Mesenchymal stem cell (in vitro differentiated cells and primary cell): Measurements from ENCODE around the gene PLCG2.
"Not testable (repeated sequence)": the region's sequence is repeated elsewhere in the genome, so short reads cannot be mapped to it uniquely, and the experiment has no call there.

Experiments
- DNase-seq: peaks from one replicate; pipeline ENCODE4 v3.0.0-alpha.2; 2013
- H2AFZ ChIP-seq: one replicate; pipeline ENCODE4 v1.6.1; 2013; ENCODE audit warnings: low read depth, mild to moderate bottlenecking, control low read depth, inconsistent platforms, low read length, moderate library complexity
- H2AK5ac ChIP-seq: 2 replicates; pipeline ENCODE4 v1.6.1; 2013; ENCODE audit warnings: low read length, moderate library complexity, mild to moderate bottlenecking, inconsistent platforms; ENCODE audit not compliant: severe bottlenecking
- H2BK120ac ChIP-seq: one replicate; pipeline ENCODE4 v1.6.1; 2013; ENCODE audit warnings: low read depth, mild to moderate bottlenecking, inconsistent platforms, low read length, moderate library complexity
- H2BK12ac ChIP-seq, 2 experiments: one replicate each; pipeline ENCODE4 v1.6.1; 2013; ENCODE audit warnings: inconsistent platforms in 2 of 2, low read length in 2 of 2, mild to moderate bottlenecking in 2 of 2, moderate library complexity in 2 of 2, control low read depth in 1 of 2
- H2BK15ac ChIP-seq: one replicate; pipeline ENCODE4 v1.6.1; 2013; ENCODE audit warnings: mild to moderate bottlenecking, low read depth, inconsistent platforms; ENCODE audit not compliant: poor library complexity, severe bottlenecking
- H2BK5ac ChIP-seq: 2 replicates; pipeline ENCODE4 v1.6.1; 2013; ENCODE audit warnings: low read depth, mild to moderate bottlenecking, low read length, control low read depth, inconsistent platforms; ENCODE audit not compliant: poor library complexity, severe bottlenecking
- H3K14ac ChIP-seq, 2 experiments: one replicate each; pipeline ENCODE4 v1.6.1; 2013; ENCODE audit warnings: inconsistent platforms in 2 of 2, low read length in 2 of 2, control low read depth in 1 of 2, mild to moderate bottlenecking in 1 of 2, moderate library complexity in 1 of 2
- H3K18ac ChIP-seq, 2 experiments: one replicate each; pipeline ENCODE4 v1.6.1; 2013; ENCODE audit warnings: inconsistent platforms in 2 of 2, low read length in 2 of 2, control low read depth in 1 of 2, low read depth in 1 of 2, mild to moderate bottlenecking in 1 of 2
- H3K23ac ChIP-seq, 2 experiments: one replicate each; pipeline ENCODE4 v1.6.1; 2013; ENCODE audit warnings: inconsistent platforms in 2 of 2, low read length in 2 of 2, mild to moderate bottlenecking in 2 of 2, moderate library complexity in 2 of 2, control low read depth in 1 of 2
- H3K27ac ChIP-seq: 2 replicates; pipeline ENCODE4 v1.5.1; 2013; ENCODE audit warnings: mild to moderate bottlenecking, moderate library complexity, low read length, control low read depth, inconsistent platforms; ENCODE audit not compliant: poor library complexity, severe bottlenecking
- H3K27me3 ChIP-seq, 2 experiments: 2 replicates each; pipeline versions ENCODE4 v1.6.1 to v1.7.0; 2013; ENCODE audit warnings: low read length in 2 of 2, mild to moderate bottlenecking in 2 of 2, moderate library complexity in 2 of 2, control low read depth in 1 of 2, inconsistent platforms in 1 of 2; ENCODE audit not compliant: control insufficient read depth in 1 of 2, insufficient read depth in 1 of 2
- H3K36me3 ChIP-seq, 2 experiments: 2 replicates each; pipeline versions ENCODE4 v1.6.1 to v1.7.0; 2013; ENCODE audit warnings: low read length in 2 of 2, control low read depth in 1 of 2, inconsistent platforms in 1 of 2, low read depth in 1 of 2, mild to moderate bottlenecking in 1 of 2; ENCODE audit not compliant: insufficient read depth in 2 of 2, control insufficient read depth in 1 of 2
- H3K4ac ChIP-seq, 2 experiments: one replicate each; pipeline ENCODE4 v1.6.1; 2013; ENCODE audit warnings: inconsistent platforms in 2 of 2, low read length in 2 of 2, mild to moderate bottlenecking in 2 of 2, moderate library complexity in 2 of 2, control low read depth in 1 of 2, low read depth in 1 of 2
- H3K4me1 ChIP-seq: 2 replicates; pipeline ENCODE4 v1.6.1; 2013; ENCODE audit warnings: low read depth, low read length, control low read depth; ENCODE audit not compliant: control insufficient read depth, insufficient read depth
- H3K4me2 ChIP-seq: 2 replicates; pipeline ENCODE4 v1.6.1; 2013; ENCODE audit warnings: low read length, mild to moderate bottlenecking, inconsistent platforms; ENCODE audit not compliant: poor library complexity, severe bottlenecking
- H3K4me3 ChIP-seq, 2 experiments: 2 replicates each; pipeline versions ENCODE4 v1.5.1 to v1.7.0; 2013; ENCODE audit warnings: low read length in 2 of 2, mild to moderate bottlenecking in 2 of 2, control low read depth in 1 of 2, low read depth in 1 of 2; ENCODE audit not compliant: insufficient read depth in 1 of 2
- H3K79me1 ChIP-seq: replicated peaks from 2 replicates; pipeline ENCODE4 v1.6.1; 2013; ENCODE audit warnings: mild to moderate bottlenecking, control low read depth, low read length, inconsistent platforms; ENCODE audit not compliant: poor library complexity, severe bottlenecking
- H3K9ac ChIP-seq: 2 replicates; pipeline ENCODE4 v1.7.0; 2013; ENCODE audit warnings: mild to moderate bottlenecking, low read length, moderate library complexity
- H3K9me3 ChIP-seq: 2 replicates; pipeline ENCODE4 v1.7.0; 2013; ENCODE audit warnings: mild to moderate bottlenecking, low read length; ENCODE audit not compliant: control insufficient read depth
- H4K8ac ChIP-seq: one replicate; pipeline ENCODE4 v1.6.1; 2013; ENCODE audit warnings: inconsistent platforms, mild to moderate bottlenecking, low read length, moderate library complexity
- H4K91ac ChIP-seq: one replicate; pipeline ENCODE4 v1.6.1; 2013; ENCODE audit warnings: mild to moderate bottlenecking, low read length, inconsistent platforms
- WGBS: methylation state at CpG from one replicate; pipeline ENCODE4 v1.1.7; 2013; ENCODE audit warnings: mixed read lengths; 5-methylcytosine and 5-hydroxymethylcytosine counted together

The PLCG2 gene

DNA sequence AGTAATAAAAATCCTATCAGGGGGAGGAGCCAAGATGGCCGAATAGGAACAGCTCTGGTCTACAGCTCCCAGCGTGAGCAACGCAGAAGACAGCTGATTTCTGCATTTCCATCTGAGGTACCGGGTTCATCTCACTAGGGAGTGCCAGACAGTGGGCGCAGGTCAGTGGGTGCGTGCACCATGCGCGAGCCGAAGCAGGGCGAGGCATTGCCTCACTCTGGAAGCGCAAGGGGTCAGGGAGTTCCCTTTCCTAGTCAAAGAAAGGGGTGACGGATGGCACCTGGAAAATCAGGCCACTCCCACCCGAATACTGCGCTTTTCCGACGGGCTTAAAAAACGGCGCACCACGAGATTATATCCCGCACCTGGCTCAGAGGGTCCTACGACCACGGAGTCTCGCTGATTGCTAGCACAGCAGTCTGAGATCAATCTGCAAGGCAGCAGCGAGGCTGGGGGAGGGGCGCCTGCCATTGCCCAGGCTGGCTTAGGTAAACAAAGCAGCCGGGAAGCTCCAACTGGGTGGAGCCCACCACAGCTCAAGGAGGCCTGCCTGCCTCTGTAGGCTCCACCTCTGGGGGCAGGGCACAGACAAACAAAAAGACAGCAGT lies 198.3 kb downstream of the PLCG2 start:
- not testable (repeated sequence) for H2BK5ac ChIP-seq, H2BK120ac ChIP-seq, H2BK12ac ChIP-seq, H3K4me3 ChIP-seq, H3K36me3 ChIP-seq, H3K79me1 ChIP-seq, H2AK5ac ChIP-seq, H4K91ac ChIP-seq, H3K9ac ChIP-seq, H3K4me1 ChIP-seq, H3K27me3 ChIP-seq, H3K4me2 ChIP-seq, H3K18ac ChIP-seq, H3K14ac ChIP-seq, H3K27ac ChIP-seq, DNase-seq, H2BK15ac ChIP-seq, H2AFZ ChIP-seq, H4K8ac ChIP-seq, H3K23ac ChIP-seq, H3K4ac ChIP-seq
- peaks cover 13% of the 10 kb centered on the region for H3K9me3 ChIP-seq
- 87% methylated on average over 23 of the region's 26 CpGs for WGBS

- H3K4me1 ChIP-seq, result no peaks in the 10 kb centered on the region
- H2BK120ac ChIP-seq, result no peak overlapping the region
- H2BK15ac ChIP-seq, result no peak overlapping the region
- no peak overlapping the region for H3K4me2 ChIP-seq
- no peak overlapping the region for H3K18ac ChIP-seq
- WGBS, result 92% methylated on average over 8 of the region's 8 CpGs
- H3K9ac ChIP-seq, result no peak overlapping the region
- H3K9me3 ChIP-seq, result no peaks in the 10 kb centered on the region
- no peaks in the 10 kb centered on the region for H3K36me3 ChIP-seq
- no peak overlapping the region for H2BK5ac ChIP-seq
- peaks cover 4 to 7% of the 10 kb centered on the region in 2 experiments for H3K27me3 ChIP-seq
- DNase-seq, result no peak
- no peak overlapping the region for H3K4me3 ChIP-seq
- no peak overlapping the region for H3K23ac ChIP-seq
- no peak overlapping the region for H2AK5ac ChIP-seq
- H3K4ac ChIP-seq, result no peak overlapping the region
- H4K91ac ChIP-seq, result no peak overlapping the region
- no peak overlapping the region for H2AFZ ChIP-seq
- no peak overlapping the region for H4K8ac ChIP-seq
- H3K14ac ChIP-seq, result no peak overlapping the region
- no peaks in the 10 kb centered on the region for H3K79me1 ChIP-seq
- no peak overlapping the region for H3K27ac ChIP-seq
- H2BK12ac ChIP-seq, result no peak overlapping the region
These were observed 208.0 kb downstream of the PLCG2 start for GRCh38 chr16:81987121-81987520.

- H3K36me3 ChIP-seq, result no peaks in the 10 kb centered on the region
These were observed 208.6 kb downstream of the PLCG2 start for GRCh38 chr16:81987706-81988105.

GRCh38 chr16:81992859-81993258 lies 213.8 kb downstream of the PLCG2 start:
- H2BK120ac ChIP-seq, result no peak overlapping the region
- no peak overlapping the region for H2BK5ac ChIP-seq
- no peaks in the 10 kb centered on the region for H3K9me3 ChIP-seq
- no peak overlapping the region for H3K4me3 ChIP-seq
- H2BK12ac ChIP-seq, result no peak overlapping the region
- H3K4ac ChIP-seq, result no peak overlapping the region
- no peak overlapping the region for H2AFZ ChIP-seq
- H3K14ac ChIP-seq, result no peak overlapping the region
- H2AK5ac ChIP-seq, result no peak overlapping the region
- no peak overlapping the region for H3K9ac ChIP-seq
- H3K27me3 ChIP-seq, result peaks cover 4 to 12% of the 10 kb centered on the region in 2 experiments
- H4K91ac ChIP-seq, result no peak overlapping the region
- H3K18ac ChIP-seq, result no peak overlapping the region
- no peaks in the 10 kb centered on the region for H3K36me3 ChIP-seq
- no peak overlapping the region for H3K4me2 ChIP-seq
- WGBS, result 69% methylated on average over 3 of the region's 3 CpGs
- no peak overlapping the region for H3K23ac ChIP-seq
- H3K79me1 ChIP-seq, result no peaks in the 10 kb centered on the region
- peaks cover 3% of the 10 kb centered on the region for H3K4me1 ChIP-seq
- H4K8ac ChIP-seq, result no peak overlapping the region
- no peak overlapping the region for H3K27ac ChIP-seq
- DNase-seq, result no peak
- no peak overlapping the region for H2BK15ac ChIP-seq

More at GRCh38 chr16:81987706-81988105, 208.6 kb downstream of the PLCG2 start:
- 86% methylated on average over 5 of the region's 5 CpGs for WGBS
- no peak overlapping the region for H3K23ac ChIP-seq
- no peak overlapping the region for H3K4me2 ChIP-seq
- no peaks in the 10 kb centered on the region for H3K79me1 ChIP-seq
- no peak overlapping the region for H2BK120ac ChIP-seq
- no peak overlapping the region for H3K4me3 ChIP-seq
- H2AK5ac ChIP-seq, result no peak overlapping the region
- no peak overlapping the region for H2BK5ac ChIP-seq
- no peak overlapping the region for H2BK15ac ChIP-seq
- no peaks in the 10 kb centered on the region for H3K9me3 ChIP-seq
- H3K9ac ChIP-seq, result no peak overlapping the region
- H3K4ac ChIP-seq, result no peak overlapping the region
- H3K18ac ChIP-seq, result no peak overlapping the region
- H4K8ac ChIP-seq, result no peak overlapping the region
- H2BK12ac ChIP-seq, result no peak overlapping the region
- peaks cover 6 to 7% of the 10 kb centered on the region in 2 experiments for H3K27me3 ChIP-seq
- no peaks in the 10 kb centered on the region for H3K4me1 ChIP-seq
- no peak overlapping the region for H4K91ac ChIP-seq
- no peak overlapping the region for H2AFZ ChIP-seq
- DNase-seq, result no peak
- H3K14ac ChIP-seq, result no peak overlapping the region
- H3K27ac ChIP-seq, result no peak overlapping the region
